ENCODE results near the gene GARNL3.

Gene GARNL3

GRCh38 chr9:127269449-127269848, 4.9 kb downstream of the GARNL3 start:
- no peak for TF ChIP-seq CTCF (IDR thresholded peaks at IDR 0.05)

DNA sequence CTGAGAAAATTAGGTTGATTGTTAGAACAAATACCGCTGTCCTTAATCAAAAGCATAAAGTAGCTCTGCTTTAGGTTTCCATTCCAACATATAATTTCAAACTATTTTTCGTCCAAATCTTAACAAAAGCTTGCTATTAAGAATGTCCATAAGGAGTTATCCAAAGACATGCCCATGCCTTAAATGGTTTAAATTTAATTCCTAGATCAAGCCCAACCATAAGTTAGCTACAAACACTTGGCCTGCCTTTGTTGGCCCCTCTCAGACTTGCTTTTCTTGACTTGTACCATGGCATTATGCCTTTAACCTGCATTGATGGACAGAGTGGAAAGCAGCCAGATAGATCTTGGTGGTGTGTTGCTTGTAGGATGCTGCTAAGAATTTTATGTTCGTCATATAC, 8.8 kb downstream of the GARNL3 start:
- TF ChIP-seq CTCF (IDR thresholded peaks at IDR 0.05), result no peak

DNA sequence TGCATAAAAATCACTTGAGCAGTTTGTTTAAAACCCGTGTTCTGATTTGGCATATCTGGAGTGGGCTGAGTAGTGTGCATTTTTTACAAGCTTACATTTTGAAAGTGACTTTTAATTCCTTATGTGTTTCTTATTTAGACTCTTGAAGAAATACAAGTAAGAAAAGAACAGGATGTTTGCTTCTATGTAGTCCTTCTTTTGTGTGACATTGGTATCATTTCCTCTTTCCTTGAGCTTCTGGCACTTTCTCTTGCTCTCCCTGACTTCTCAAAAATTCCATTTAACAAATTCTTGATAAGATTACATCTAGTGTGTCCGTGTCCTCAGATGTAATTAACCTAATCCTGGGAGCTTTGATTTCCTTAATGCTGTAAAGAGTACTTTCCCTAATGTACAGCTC, 12.5 kb downstream of the GARNL3 start:
- no peak for TF ChIP-seq CTCF (IDR thresholded peaks at IDR 0.05)

- TF ChIP-seq CTCF (IDR thresholded peaks at IDR 0.05), result no peak
Measured at GRCh38 chr9:127277770-127278169, 13.2 kb downstream of the GARNL3 start.

- no peak for TF ChIP-seq CTCF (IDR thresholded peaks at IDR 0.05)
Measured at GRCh38 chr9:127278372-127278771, 13.8 kb downstream of the GARNL3 start.

GRCh38 chr9:127279717-127280285, 15.2 kb downstream of the GARNL3 start:
- TF ChIP-seq CTCF (IDR thresholded peaks at IDR 0.05), result no peak

DNA sequence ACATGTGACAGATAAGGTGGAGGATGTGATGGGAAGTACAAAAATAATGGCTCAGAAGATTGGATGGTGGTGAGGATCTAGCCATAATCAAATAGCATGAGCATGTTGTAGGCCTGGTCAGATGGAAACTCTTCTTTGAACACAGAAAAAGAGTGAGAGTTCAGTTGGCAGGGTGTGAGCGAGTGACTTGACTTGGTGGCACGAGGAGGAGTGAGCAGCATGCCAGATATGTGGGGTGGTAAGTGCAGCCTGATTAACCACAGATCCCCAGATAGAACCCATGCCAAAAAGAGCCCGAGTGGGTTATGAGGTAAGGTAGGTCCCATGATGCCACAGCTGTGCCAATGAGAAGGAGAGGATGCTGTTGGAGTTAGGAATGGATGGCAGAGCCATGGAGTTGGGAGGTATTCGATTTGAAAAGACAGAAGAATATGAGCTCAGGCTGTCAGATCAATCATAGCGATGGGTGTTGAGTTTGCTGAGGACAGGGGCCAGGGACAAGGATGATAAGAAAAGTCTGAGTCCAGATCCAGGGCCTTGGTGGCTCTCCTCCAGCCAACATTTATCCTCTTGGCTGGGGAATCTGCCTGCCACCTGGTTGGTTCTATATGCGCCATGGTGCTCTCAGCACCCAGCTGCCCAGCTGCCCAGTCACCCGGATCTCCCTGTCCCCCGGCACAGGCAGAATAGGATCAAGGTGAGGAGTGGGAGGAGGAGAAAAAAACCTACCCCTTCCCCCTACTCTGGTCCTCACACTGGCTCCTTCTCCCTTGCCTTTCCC, 16.5 kb downstream of the GARNL3 start:
- no peak for TF ChIP-seq CTCF (IDR thresholded peaks at IDR 0.05)
